GM18499 (cell line): Measurements from ENCODE around the gene CRBN.

ENCODE experiments used
- ATAC-seq: cut with Tn5 transposase; IDR thresholded peaks from one replicate; pipeline ENCODE4 v1.9.1; 2021; ENCODE audit warnings: moderate number of reproducible peaks; ENCODE audit not compliant: insufficient read depth, unreplicated experiment

CRBN gene

GRCh38 chr3:3179407-3180094 lies at the start of gene CRBN:
Gene CRBN (minus strand): TSS chr3:3179691. CDS start chr3:3179687, 4 bp downstream.
- peak; percentile 95 for ATAC-seq

DNA sequence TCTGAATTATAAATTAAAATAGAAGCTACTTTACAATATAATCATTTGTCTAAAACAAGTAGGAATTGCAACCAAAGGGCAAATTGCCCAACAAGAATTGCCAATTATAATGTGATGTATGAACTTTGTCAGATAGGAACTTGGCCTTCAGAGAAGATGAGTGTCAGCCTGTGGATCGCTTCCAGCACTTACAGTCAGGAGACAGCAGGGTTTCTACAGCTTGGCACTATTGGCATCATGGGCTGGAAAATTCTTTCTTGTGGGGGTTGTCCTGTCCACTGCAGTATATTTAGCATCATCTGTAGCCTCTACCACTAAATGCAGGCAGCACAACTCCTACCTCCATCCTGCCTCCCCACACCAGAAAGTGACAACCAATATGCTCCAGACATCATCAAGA lies 48.1 kb upstream of the CRBN start:
- ATAC-seq = no peak

DNA sequence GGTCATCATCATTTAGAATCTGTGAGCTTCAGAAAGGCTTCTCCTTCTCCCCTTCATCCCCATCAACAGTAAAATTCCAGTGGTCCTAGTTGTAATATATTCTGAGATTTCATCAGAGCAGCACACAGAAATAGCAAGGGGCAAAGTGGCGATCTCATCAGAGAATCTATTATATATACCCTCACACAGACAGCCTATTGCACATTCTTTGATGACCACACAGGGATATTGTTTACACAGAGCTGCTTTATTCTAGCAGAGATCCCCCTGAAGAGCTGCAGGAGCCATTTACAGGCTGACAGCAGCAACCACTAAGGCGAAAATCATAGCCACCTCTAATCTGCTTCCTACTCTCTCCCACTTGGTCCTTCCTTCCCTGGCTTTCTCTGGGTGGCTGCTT lies 42.0 kb upstream of the CRBN start:
- ATAC-seq = no peak

- no peak for ATAC-seq
These were observed 36.9 kb upstream of the CRBN start for GRCh38 chr3:3216401-3216800.

DNA sequence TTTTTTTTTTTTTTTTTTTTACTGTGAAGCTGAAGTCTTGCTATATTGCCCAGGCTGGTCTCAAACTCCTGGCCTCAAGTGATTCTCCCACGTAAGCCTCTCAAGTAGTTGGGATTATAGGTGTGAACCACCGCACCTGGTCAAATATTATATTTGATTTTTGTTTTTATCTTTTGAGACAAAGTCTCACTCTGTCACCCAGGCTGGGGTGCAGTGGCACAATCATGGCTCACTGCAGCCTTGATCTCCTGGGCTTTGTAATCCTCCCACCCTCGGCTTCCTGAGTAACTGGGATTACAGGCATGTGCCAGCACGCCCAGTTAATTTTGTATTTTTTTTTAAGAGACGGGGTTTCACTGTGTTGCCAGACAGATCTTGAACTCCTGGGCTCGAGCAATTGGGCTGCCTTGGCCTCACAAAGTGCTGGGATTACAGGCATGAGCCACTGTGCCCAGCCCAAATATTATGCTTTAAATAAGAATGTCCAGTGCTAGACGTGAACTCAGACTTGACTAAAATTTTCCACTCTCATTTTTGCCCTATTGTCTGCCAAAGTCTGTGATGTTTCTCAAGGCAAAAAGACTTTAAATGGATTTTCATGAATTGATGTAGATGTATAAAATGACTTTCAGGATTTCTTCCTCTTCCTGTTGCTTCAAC lies 33.4 kb upstream of the CRBN start:
- no peak for ATAC-seq

GRCh38 chr3:3209714-3210113 lies 30.2 kb upstream of the CRBN start:
- ATAC-seq = no peak

DNA sequence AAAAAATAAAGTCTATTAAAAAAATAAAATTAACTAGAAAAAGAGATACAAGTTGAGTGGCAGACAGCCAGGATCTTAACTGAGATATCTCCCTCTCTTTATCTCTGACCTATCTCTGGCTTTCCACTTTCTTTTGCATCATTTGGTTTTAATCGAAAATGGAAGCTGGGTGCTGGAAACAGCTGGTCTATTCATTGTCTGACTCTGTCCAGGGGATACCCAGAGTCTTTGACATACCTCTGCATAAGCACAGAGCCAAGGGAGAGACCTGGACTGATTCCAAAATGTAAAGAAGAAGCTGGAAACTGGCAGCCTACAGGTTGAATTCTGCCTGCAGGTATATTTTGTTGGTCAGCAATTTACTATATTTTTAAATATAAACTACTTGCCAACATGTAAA lies 29.6 kb upstream of the CRBN start:
- ATAC-seq = no peak

GRCh38 chr3:3201611-3202010 lies 22.1 kb upstream of the CRBN start:
- peak; percentile 97 for ATAC-seq

GRCh38 chr3:3200632-3201212 lies 21.2 kb upstream of the CRBN start:
- ATAC-seq = peak; percentile 46

DNA sequence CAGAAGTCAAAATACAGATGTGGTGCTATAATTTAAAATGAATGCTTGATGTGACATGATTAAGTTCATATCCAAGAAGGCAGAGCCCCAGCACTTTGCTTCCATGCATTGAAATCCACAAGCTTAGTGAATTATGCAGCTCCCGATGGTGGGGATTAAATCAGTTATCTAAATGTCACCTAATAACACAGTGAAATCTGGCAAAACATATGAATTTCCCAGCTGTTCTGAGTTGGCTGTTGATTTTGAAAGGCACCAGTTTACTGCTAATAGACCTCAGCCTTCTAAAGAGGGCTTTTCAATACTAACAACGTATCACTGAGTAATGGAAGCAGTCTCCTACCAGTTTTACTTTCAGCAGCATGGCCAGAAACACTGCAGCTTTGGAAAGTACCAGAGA lies 19.8 kb upstream of the CRBN start:
- ATAC-seq = no peak

DNA sequence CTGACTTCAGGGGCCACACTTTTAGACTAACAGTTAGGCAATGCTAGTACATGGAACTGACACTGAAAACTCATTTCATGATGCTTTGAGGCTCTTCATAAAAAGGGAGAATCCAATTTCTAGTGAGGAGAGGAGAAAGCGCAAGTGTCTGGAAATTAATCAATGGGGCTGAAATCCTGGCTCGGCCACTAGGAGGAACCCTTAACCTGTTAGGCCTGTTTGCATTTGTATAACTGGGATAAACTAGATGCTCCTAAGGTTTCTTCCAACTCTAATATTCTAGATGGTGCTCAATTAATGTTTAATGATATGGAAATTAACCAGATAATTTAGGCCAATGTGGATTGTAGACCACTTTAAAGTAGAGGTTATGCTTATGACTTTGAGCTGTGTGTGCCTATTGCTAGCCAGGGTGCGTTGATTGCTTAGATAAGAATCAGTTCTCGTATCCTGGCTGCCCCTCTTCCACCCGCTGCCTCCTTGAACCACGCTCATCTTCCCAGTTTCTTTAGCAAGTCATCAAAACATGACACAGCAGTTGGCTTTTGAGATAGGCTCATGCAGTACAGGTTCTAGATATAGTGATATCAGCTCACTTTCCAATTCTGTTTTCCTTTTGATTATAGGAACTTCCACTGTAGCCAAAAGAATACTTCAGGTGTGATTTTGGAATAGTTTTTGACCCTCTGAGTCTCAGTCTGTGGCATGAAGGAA lies 16.8 kb upstream of the CRBN start:
- no peak for ATAC-seq

DNA sequence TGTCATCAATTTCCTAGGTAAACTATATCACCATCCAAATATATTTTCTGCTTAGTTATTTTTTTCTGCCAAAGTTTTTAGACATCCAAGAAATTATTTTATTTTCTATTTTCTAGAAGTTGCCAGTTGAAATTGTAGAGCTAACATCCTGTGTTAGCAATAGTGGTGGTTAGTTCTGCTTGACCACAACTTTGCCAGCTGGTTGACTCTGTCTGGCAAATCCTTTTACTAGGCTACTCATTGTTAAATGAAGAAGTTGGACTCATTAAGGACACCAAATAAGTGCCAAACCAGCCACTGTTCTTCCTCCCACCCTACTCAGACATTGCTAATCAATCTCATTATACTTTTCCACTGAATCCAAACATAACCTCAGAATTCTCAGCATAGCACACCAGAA lies 15.4 kb upstream of the CRBN start:
- no peak for ATAC-seq

DNA sequence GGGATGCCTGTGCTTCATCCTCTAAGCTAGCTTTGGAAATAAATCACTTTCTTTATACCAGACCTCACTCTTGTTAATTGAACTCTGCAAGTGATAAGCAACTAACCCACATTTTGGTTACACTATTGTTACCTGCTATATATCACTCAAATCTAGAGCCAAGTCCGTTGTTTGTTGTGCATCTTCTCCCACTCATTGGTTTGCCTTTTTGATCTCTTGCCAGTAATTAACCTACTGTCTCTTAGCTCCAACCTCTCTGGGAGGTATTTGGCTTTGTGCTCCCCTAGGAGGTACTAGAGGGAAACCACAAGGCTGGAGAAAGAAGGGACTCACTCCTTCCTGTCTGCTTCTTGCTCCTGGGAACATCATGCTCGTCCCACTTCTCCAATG lies 12.8 kb upstream of the CRBN start:
- ATAC-seq = no peak

GRCh38 chr3:3191675-3192285 lies 12.3 kb upstream of the CRBN start:
- ATAC-seq = no peak

- no peak for ATAC-seq
These were observed 10.5 kb upstream of the CRBN start for GRCh38 chr3:3189961-3190360.

- no peak for ATAC-seq
These were observed 9.7 kb upstream of the CRBN start for GRCh38 chr3:3189102-3189727.

- no peak for ATAC-seq
These were observed 5.4 kb upstream of the CRBN start for GRCh38 chr3:3184876-3185275.

- no peak for ATAC-seq
These were observed 965 bp upstream of the CRBN start for GRCh38 chr3:3180456-3180855.

- no peak for ATAC-seq
These were observed 778 bp downstream of the CRBN start for GRCh38 chr3:3178498-3179328.
